ENCODE measurements around the gene TMEFF2.

DNA sequence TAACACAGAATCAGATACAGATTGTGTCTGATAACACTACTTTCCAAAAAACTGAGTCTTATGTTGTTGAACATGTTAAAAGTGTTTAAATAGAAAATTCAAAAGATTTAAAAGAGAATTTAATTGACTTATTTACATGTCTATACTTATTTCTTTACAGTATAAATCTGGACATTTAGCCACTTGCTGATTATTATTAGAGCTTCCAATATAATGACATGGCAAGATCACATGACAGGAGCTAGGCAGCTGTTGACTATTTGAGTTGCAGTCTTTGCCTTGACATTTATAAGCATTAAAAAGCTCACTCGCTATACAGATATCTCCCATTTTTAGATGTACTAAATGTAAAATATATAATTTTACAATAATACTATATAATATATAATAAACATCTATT, 6.4 kb upstream of the TMEFF2 start:
- TF ChIP-seq, protein P1, sequence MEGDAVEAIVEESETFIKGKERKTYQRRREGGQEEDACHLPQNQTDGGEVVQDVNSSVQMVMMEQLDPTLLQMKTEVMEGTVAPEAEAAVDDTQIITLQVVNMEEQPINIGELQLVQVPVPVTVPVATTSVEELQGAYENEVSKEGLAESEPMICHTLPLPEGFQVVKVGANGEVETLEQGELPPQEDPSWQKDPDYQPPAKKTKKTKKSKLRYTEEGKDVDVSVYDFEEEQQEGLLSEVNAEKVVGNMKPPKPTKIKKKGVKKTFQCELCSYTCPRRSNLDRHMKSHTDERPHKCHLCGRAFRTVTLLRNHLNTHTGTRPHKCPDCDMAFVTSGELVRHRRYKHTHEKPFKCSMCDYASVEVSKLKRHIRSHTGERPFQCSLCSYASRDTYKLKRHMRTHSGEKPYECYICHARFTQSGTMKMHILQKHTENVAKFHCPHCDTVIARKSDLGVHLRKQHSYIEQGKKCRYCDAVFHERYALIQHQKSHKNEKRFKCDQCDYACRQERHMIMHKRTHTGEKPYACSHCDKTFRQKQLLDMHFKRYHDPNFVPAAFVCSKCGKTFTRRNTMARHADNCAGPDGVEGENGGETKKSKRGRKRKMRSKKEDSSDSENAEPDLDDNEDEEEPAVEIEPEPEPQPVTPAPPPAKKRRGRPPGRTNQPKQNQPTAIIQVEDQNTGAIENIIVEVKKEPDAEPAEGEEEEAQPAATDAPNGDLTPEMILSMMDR (IDR thresholded peaks at IDR 0.05): no peak
- no peak for TF ChIP-seq EZH2 (IDR thresholded peaks at IDR 0.05; ENCODE audit: borderline replicate concordance, insufficient read depth, low read depth, low read length, poor library complexity, severe bottlenecking)

Data from B cell (primary cell).